ENCODE data around the gene LHFPL6. TPM values are rescaled to one million over a fixed set of nuclear protein-coding genes. Genes with fewer than 3 reads are reported as not detected.

The LHFPL6 gene
- total RNA-seq, 1 experiment from 2014 or later: 8.9 TPM

DNA sequence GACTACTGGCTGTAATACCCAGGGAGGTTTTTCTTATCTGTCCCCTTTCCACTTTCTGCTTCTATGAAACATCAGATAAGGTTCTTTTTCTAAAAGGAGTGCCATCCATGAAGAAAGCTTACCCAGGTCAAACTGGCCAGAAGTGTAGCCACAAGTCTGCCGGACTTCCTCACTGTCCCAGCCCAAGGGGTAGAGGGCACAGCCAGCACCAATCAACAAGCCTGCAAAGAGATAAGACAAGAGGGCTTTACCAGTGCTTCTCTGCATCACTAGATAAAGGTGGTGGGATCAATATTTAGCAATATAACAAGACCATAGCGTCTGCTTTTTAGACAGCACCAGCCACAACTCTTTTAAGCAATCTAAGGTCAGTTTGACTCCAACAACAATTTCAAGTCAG lies 224.7 kb downstream of the LHFPL6 start:
- no peak for DNase-seq (ENCODE audit: unreplicated experiment)
- POLR2A ChIA-PET: no interaction called here
- Mint-ChIP-seq H3K9me3 (ENCODE audit: unreplicated experiment) (no peaks in the 10 kb centered on the region), H3K27ac (ENCODE audit: low read depth, unreplicated experiment) (no peak overlapping the region), H3K36me3 (ENCODE audit: insufficient read depth, unreplicated experiment) (no peaks in the 10 kb centered on the region), H3K27me3 (ENCODE audit: insufficient read depth, unreplicated experiment) (no peaks in the 10 kb centered on the region), H3K4me3 (ENCODE audit: unreplicated experiment) (no peak overlapping the region), H3K4me1 (ENCODE audit: insufficient read depth, unreplicated experiment) (no peaks in the 10 kb centered on the region)
- TF ChIP-seq, protein P1, sequence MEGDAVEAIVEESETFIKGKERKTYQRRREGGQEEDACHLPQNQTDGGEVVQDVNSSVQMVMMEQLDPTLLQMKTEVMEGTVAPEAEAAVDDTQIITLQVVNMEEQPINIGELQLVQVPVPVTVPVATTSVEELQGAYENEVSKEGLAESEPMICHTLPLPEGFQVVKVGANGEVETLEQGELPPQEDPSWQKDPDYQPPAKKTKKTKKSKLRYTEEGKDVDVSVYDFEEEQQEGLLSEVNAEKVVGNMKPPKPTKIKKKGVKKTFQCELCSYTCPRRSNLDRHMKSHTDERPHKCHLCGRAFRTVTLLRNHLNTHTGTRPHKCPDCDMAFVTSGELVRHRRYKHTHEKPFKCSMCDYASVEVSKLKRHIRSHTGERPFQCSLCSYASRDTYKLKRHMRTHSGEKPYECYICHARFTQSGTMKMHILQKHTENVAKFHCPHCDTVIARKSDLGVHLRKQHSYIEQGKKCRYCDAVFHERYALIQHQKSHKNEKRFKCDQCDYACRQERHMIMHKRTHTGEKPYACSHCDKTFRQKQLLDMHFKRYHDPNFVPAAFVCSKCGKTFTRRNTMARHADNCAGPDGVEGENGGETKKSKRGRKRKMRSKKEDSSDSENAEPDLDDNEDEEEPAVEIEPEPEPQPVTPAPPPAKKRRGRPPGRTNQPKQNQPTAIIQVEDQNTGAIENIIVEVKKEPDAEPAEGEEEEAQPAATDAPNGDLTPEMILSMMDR (IDR thresholded peaks at IDR 0.05; ENCODE audit: unreplicated experiment): no peak
- CTCF ChIA-PET: interaction anchor here (0.6 kb wide), 1 partner anchor 1677 kb away, joined by 5 read pairs; no protein-coding TSS in a partner anchor
- intact Hi-C loops (cut with micrococcal nuclease): no loop called here
- no TSS peak for BruUV-seq (replicated peaks)

DNA sequence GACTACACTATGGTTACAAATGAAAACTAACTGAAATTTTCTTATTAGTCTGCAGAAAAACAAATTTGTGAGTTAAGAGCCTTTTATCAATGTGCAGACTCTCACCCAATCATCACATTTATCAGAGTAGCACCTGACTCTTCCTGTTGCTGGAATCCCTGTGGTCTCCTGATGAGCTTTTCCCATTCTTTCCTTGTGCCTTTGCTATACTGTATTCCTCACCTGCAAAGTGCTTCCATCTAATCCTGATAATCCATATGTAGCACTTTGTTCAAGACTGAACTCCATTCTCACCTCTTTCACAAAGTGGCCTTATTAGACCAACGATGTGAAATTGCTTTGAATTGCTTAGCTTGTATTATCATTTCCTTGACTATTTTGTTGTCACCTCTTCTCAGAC lies 225.3 kb downstream of the LHFPL6 start:
- Mint-ChIP-seq H3K9me3 (ENCODE audit: unreplicated experiment) (no peaks in the 10 kb centered on the region), H3K36me3 (ENCODE audit: insufficient read depth, unreplicated experiment) (no peaks in the 10 kb centered on the region), H3K4me1 (ENCODE audit: insufficient read depth, unreplicated experiment) (no peaks in the 10 kb centered on the region), H3K4me3 (ENCODE audit: unreplicated experiment) (no peak overlapping the region), H3K27ac (ENCODE audit: low read depth, unreplicated experiment) (no peak overlapping the region), H3K27me3 (ENCODE audit: insufficient read depth, unreplicated experiment) (no peaks in the 10 kb centered on the region)
- CTCF ChIA-PET: no interaction called here
- BruUV-seq (replicated peaks): no TSS peak
- intact Hi-C loops (cut with micrococcal nuclease): no loop called here
- no peak for DNase-seq (ENCODE audit: unreplicated experiment)
- POLR2A ChIA-PET: no interaction called here
- TF ChIP-seq, protein P1 (IDR thresholded peaks at IDR 0.05; ENCODE audit: unreplicated experiment): no peak

DNA sequence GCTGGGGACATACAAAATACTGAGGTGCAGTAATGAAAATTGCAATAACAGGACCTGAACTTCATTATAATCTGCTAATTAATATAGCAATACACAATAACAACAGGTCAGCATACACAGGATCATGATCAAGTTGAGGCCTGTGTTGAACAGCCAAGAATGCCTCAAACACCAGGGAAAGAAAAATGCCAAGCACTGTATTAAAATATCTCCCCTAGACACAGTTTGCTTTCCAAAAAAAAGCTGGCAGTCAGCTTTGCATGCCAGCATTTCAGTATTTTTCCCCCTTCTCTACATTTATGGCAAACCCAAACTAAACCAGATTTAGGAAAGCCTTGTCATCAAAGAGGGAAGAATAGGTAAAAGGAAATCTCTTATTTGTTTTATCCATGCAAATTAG lies 226.9 kb downstream of the LHFPL6 start:
- TF ChIP-seq, protein P1 (IDR thresholded peaks at IDR 0.05; ENCODE audit: unreplicated experiment): no peak
- Mint-ChIP-seq H3K4me3 (ENCODE audit: unreplicated experiment) (no peak overlapping the region), H3K36me3 (ENCODE audit: insufficient read depth, unreplicated experiment) (no peaks in the 10 kb centered on the region), H3K9me3 (ENCODE audit: unreplicated experiment) (no peaks in the 10 kb centered on the region), H3K4me1 (ENCODE audit: insufficient read depth, unreplicated experiment) (no peaks in the 10 kb centered on the region), H3K27ac (ENCODE audit: low read depth, unreplicated experiment) (no peak overlapping the region), H3K27me3 (ENCODE audit: insufficient read depth, unreplicated experiment) (no peaks in the 10 kb centered on the region)
- no peak for DNase-seq (ENCODE audit: unreplicated experiment)
- POLR2A ChIA-PET: no interaction called here
- BruUV-seq (replicated peaks): no TSS peak
- intact Hi-C loops (cut with micrococcal nuclease): no loop called here
- CTCF ChIA-PET: no interaction called here

DNA sequence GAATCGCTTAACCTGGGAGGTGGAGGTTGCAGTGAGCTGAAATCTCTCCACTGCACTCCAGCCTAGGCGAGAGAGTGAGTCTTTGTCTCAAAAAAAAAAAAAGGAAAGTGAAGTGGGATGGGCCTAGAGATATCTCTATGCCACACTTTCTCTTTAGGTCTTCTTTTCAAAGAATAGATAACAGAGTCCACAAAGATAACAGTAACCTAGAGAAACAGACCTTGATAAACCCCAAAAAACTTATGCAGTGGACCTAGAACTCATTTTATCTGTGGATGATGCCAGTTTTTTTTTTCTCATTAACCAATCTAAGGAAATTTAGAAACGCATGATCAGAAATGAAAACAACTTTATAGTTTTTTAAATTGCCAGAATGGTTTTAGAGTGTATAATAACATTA lies 227.4 kb downstream of the LHFPL6 start:
- Mint-ChIP-seq H3K36me3 (ENCODE audit: insufficient read depth, unreplicated experiment) (no peaks in the 10 kb centered on the region), H3K27me3 (ENCODE audit: insufficient read depth, unreplicated experiment) (no peaks in the 10 kb centered on the region), H3K27ac (ENCODE audit: low read depth, unreplicated experiment) (no peak overlapping the region), H3K4me1 (ENCODE audit: insufficient read depth, unreplicated experiment) (no peaks in the 10 kb centered on the region), H3K4me3 (ENCODE audit: unreplicated experiment) (no peak overlapping the region), H3K9me3 (ENCODE audit: unreplicated experiment) (no peaks in the 10 kb centered on the region)
- TF ChIP-seq, protein P1 (IDR thresholded peaks at IDR 0.05; ENCODE audit: unreplicated experiment): no peak
- intact Hi-C loops (cut with micrococcal nuclease): no loop called here
- no peak for DNase-seq (ENCODE audit: unreplicated experiment)
- POLR2A ChIA-PET: no interaction called here
- no TSS peak for BruUV-seq (replicated peaks)
- CTCF ChIA-PET: no interaction called here

Data from MCF 10A (cell line).